ENCODE data around the gene NECAP2.
"Not testable (repeated sequence)": the region's sequence is repeated elsewhere in the genome, so short reads cannot be mapped to it uniquely, and the experiment has no call there.

Gene NECAP2

DNA sequence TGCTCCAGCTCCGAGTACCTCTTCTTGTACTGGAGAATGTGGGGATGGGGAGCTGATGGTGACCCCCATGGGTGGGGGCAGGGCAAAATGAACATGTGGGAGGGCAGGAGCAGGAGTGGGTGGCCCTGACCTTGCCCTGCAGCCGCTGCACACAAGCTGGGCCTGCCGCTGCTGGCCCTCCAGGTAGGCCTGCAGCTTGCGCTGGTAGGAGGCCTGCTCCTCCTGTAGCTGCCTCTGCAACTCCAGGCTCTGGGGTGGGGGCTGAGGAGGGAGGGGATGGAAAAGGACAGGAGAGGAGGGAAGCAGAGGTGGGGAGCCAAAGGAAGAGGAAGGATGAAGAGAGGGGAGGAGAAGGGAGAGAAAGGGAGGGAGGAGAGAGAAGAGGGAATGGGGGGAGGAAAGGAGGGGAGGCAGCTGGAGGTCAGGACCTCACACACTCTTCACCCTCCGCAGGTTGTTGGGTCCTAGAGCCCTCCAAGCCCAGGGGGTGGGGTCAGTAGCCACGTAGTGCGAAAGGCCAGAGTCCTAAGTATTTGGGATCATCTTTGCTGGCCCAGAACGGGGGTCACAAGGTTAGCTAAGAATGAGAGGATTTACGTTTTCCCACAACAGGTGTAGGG is 50.6 kb downstream of the NECAP2 start:
- TF ChIP-seq CTCF (IDR thresholded peaks at IDR 0.05; ENCODE audit: poor library complexity, severe bottlenecking), result no peak
- H3K4me1 ChIP-seq (ENCODE audit: insufficient read depth, poor library complexity, severe bottlenecking), result peaks cover 7% of the 10 kb centered on the region
- no peak for DNase-seq (ENCODE audit: low spot score)
- H3K9me3 ChIP-seq (ENCODE audit: severe bottlenecking), result no peaks in the 10 kb centered on the region
- H3K4me3 ChIP-seq (ENCODE audit: severe bottlenecking), result no peak overlapping the region
- H3K27ac ChIP-seq (ENCODE audit: poor library complexity, severe bottlenecking), result no peak overlapping the region
- no peaks in the 10 kb centered on the region for H3K36me3 ChIP-seq (ENCODE audit: low read depth)
- H3K27me3 ChIP-seq (ENCODE audit: insufficient read depth, poor library complexity, severe bottlenecking), result no peaks in the 10 kb centered on the region
- ATAC-seq (ENCODE audit: low read depth), result no peak

DNA sequence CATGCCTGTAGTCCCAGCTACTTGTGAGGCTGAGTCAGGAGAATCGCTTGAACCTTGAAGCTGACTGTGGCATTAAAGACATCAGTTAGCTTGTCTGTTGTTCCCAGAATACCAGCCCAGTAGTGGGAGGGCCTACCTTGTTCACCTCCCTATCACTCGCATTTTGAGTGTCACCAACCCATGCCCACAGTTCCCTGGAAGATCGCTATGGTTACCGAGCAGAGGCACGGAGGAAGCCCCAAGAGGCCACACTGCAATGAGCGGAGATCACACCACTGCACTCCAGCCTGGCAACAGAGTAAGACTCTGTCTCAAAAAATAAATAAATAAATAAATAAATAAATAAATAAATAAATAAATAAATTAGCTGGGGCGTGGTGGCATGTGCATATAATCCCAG is 52.4 kb downstream of the NECAP2 start:
- H3K27ac ChIP-seq (ENCODE audit: poor library complexity, severe bottlenecking); DNase-seq (ENCODE audit: low spot score); H3K9me3 ChIP-seq (ENCODE audit: severe bottlenecking); ATAC-seq (ENCODE audit: low read depth); H3K4me1 ChIP-seq (ENCODE audit: insufficient read depth, poor library complexity, severe bottlenecking); H3K4me3 ChIP-seq (ENCODE audit: severe bottlenecking); H3K36me3 ChIP-seq (ENCODE audit: low read depth); H3K27me3 ChIP-seq (ENCODE audit: insufficient read depth, poor library complexity, severe bottlenecking): not testable (repeated sequence)

- H3K4me3 ChIP-seq (ENCODE audit: severe bottlenecking); DNase-seq (ENCODE audit: low spot score): not testable (repeated sequence)
Measured at GRCh38 chr1:16493731-16494130, 53.2 kb downstream of the NECAP2 start.

DNA sequence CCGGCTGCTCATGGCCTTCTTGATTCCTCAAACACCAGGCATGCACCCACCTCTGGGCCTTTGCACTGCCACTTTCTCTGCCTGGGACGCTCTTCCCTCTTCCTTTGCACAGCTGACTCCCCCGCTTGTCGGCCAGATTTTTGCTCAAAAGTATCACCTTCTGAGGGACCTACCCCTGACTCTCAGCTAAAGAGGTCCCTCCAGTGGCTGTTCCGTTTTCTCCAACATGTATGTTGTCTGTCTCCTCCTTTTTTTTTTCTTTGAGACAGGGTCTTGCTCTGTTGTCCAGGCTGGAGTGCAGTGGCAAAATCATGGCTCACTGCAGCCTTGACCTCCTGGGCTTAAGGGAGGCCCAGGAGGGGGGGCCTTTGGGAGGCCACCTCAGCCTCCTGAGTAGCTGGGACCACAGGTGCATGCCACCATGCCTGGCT is 57.0 kb downstream of the NECAP2 start:
- not testable (repeated sequence) for ATAC-seq (ENCODE audit: low read depth); DNase-seq (ENCODE audit: low spot score); H3K4me3 ChIP-seq (ENCODE audit: severe bottlenecking); H3K36me3 ChIP-seq (ENCODE audit: low read depth); H3K27ac ChIP-seq (ENCODE audit: poor library complexity, severe bottlenecking); H3K4me1 ChIP-seq (ENCODE audit: insufficient read depth, poor library complexity, severe bottlenecking); H3K27me3 ChIP-seq (ENCODE audit: insufficient read depth, poor library complexity, severe bottlenecking); H3K9me3 ChIP-seq (ENCODE audit: severe bottlenecking)

More at GRCh38 chr1:16493731-16494130, 53.2 kb downstream of the NECAP2 start:
- not testable (repeated sequence) for H3K27me3 ChIP-seq (ENCODE audit: insufficient read depth, poor library complexity, severe bottlenecking); ATAC-seq (ENCODE audit: low read depth); H3K36me3 ChIP-seq (ENCODE audit: low read depth); H3K9me3 ChIP-seq (ENCODE audit: severe bottlenecking); H3K4me1 ChIP-seq (ENCODE audit: insufficient read depth, poor library complexity, severe bottlenecking); H3K27ac ChIP-seq (ENCODE audit: poor library complexity, severe bottlenecking)

- peak overlapping the region; percentile 65 for H3K4me3 ChIP-seq (ENCODE audit: severe bottlenecking)
- ATAC-seq (ENCODE audit: low read depth); H3K4me1 ChIP-seq (ENCODE audit: insufficient read depth, poor library complexity, severe bottlenecking); H3K27ac ChIP-seq (ENCODE audit: poor library complexity, severe bottlenecking); H3K27me3 ChIP-seq (ENCODE audit: insufficient read depth, poor library complexity, severe bottlenecking); H3K36me3 ChIP-seq (ENCODE audit: low read depth); H3K9me3 ChIP-seq (ENCODE audit: severe bottlenecking); DNase-seq (ENCODE audit: low spot score): not testable (repeated sequence)
Measured at GRCh38 chr1:16498047-16498446, 57.5 kb downstream of the NECAP2 start.

GRCh38 chr1:16498573-16499413 is 58.3 kb downstream of the NECAP2 start:
- H3K27me3 ChIP-seq (ENCODE audit: insufficient read depth, poor library complexity, severe bottlenecking), result no peaks in the 10 kb centered on the region
- peak; percentile 92 for ATAC-seq (ENCODE audit: low read depth)
- H3K9me3 ChIP-seq (ENCODE audit: severe bottlenecking), result no peaks in the 10 kb centered on the region
- H3K4me1 ChIP-seq (ENCODE audit: insufficient read depth, poor library complexity, severe bottlenecking), result no peaks in the 10 kb centered on the region
- peak; percentile 83 for DNase-seq (ENCODE audit: low spot score)
- no peaks in the 10 kb centered on the region for H3K36me3 ChIP-seq (ENCODE audit: low read depth)
- peak; percentile 17 for TF ChIP-seq CTCF (IDR thresholded peaks at IDR 0.05; ENCODE audit: poor library complexity, severe bottlenecking)
- H3K4me3 ChIP-seq (ENCODE audit: severe bottlenecking), result peak overlapping the region; percentile 65
- peak overlapping the region; percentile 7 for H3K27ac ChIP-seq (ENCODE audit: poor library complexity, severe bottlenecking)

DNA sequence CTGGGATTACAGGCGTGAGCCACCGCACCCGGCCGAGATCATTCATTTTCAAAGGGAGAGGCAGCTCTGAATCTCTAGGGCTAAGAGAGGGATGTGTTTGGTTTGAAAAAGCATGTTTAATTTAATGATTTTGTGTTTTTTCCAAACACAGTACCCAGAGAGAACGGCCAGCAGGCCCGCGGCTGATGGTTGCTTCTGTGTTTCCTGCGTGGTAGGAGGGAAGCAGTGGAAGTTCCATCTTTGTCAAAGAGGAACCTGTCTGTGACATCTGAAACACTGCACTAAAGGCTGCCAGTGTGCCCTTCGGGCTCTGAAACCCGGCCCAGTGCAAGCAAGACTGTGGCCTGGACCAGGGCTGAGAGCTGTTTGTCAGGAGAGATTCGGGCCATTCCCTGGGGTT is 59.9 kb downstream of the NECAP2 start:
- H3K4me3 ChIP-seq (ENCODE audit: severe bottlenecking); H3K27ac ChIP-seq (ENCODE audit: poor library complexity, severe bottlenecking); DNase-seq (ENCODE audit: low spot score); H3K36me3 ChIP-seq (ENCODE audit: low read depth); H3K9me3 ChIP-seq (ENCODE audit: severe bottlenecking); ATAC-seq (ENCODE audit: low read depth); H3K4me1 ChIP-seq (ENCODE audit: insufficient read depth, poor library complexity, severe bottlenecking); H3K27me3 ChIP-seq (ENCODE audit: insufficient read depth, poor library complexity, severe bottlenecking): not testable (repeated sequence)

DNA sequence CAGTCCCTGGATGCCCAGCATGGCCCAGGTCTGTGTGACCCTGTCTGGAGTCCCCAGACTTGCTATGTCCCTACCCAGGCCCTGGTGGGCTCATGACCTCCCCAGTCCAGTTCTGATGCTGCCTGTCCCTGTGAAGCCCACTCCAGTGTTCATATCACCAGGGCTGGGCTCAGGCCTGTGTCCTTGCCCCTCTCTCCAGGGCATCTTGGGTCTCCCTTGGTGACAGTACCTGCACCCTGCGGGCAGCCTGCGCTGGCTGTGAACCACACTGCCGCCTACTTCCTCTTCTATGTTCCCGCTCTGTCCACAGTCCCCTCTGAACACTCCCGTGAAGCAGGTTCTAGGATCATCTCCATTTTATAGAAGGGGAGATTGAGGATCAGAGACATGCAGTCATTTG is 60.5 kb downstream of the NECAP2 start:
- not testable (repeated sequence) for H3K27me3 ChIP-seq (ENCODE audit: insufficient read depth, poor library complexity, severe bottlenecking); H3K9me3 ChIP-seq (ENCODE audit: severe bottlenecking); ATAC-seq (ENCODE audit: low read depth); H3K36me3 ChIP-seq (ENCODE audit: low read depth); H3K27ac ChIP-seq (ENCODE audit: poor library complexity, severe bottlenecking); H3K4me1 ChIP-seq (ENCODE audit: insufficient read depth, poor library complexity, severe bottlenecking); H3K4me3 ChIP-seq (ENCODE audit: severe bottlenecking); DNase-seq (ENCODE audit: low spot score)

GRCh38 chr1:16501446-16501845 is 60.9 kb downstream of the NECAP2 start:
- not testable (repeated sequence) for H3K27me3 ChIP-seq (ENCODE audit: insufficient read depth, poor library complexity, severe bottlenecking); DNase-seq (ENCODE audit: low spot score); ATAC-seq (ENCODE audit: low read depth); H3K4me1 ChIP-seq (ENCODE audit: insufficient read depth, poor library complexity, severe bottlenecking); H3K9me3 ChIP-seq (ENCODE audit: severe bottlenecking); H3K4me3 ChIP-seq (ENCODE audit: severe bottlenecking); H3K27ac ChIP-seq (ENCODE audit: poor library complexity, severe bottlenecking); H3K36me3 ChIP-seq (ENCODE audit: low read depth)

All from RWPE2 (cell line).